Measurements from ENCODE around the gene CEMIP2. TPM values are rescaled to one million over a fixed set of nuclear protein-coding genes. Genes with fewer than 3 reads are reported as not detected.
A peak's percentile ranks its signal among the peaks of the same experiment; 100 is the strongest.

The CEMIP2 gene
- total and polyA plus RNA-seq, 4 donors = 18.8 to 123 (median 38.6) TPM

GRCh38 chr9:71721855-71722254 lies 46.5 kb downstream of the CEMIP2 start:
- Histone ChIP-seq H3K27me3 (ENCODE audit: control insufficient read depth in 4 of 4, insufficient read depth in 4 of 4, low read length in 3 of 4) (no peaks in the 10 kb centered on the region), H3K27ac (ENCODE audit: low read depth in 1 of 2, low read length in 2 of 2) (no peak overlapping the region), H3K36me3 (ENCODE audit: control insufficient read depth in 4 of 4, insufficient read depth in 3 of 4, low read depth in 1 of 4, low read length in 3 of 4) (peaks cover 3 to 41% (median 30%) of the 10 kb centered on the region in 4 donors), H3K9ac (ENCODE audit: low read depth in 1 of 2, low read length in 2 of 2) (no peak overlapping the region), H3K4me1 (ENCODE audit: control insufficient read depth in 4 of 4, insufficient read depth in 4 of 4, low read length in 3 of 4) (peaks cover 10 to 46% (median 39%) of the 10 kb centered on the region in 4 donors), H3K9me3 (ENCODE audit: control insufficient read depth in 4 of 4, low read length in 3 of 4) (no peaks in the 10 kb centered on the region), H3K4me3 (ENCODE audit: low read depth in 1 of 3, low read length in 3 of 3) (no peak overlapping the region)
- TF ChIP-seq YY1 (IDR thresholded peaks at IDR 0.05) = no peak
- TF ChIP-seq, protein P1, sequence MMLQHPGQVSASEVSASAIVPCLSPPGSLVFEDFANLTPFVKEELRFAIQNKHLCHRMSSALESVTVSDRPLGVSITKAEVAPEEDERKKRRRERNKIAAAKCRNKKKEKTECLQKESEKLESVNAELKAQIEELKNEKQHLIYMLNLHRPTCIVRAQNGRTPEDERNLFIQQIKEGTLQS (IDR thresholded peaks at IDR 0.05) = no peak
- no peak for TF ChIP-seq FOXA1 (IDR thresholded peaks at IDR 0.05)
- no peak for TF ChIP-seq RXRA (IDR thresholded peaks at IDR 0.05)
- no peak for TF ChIP-seq FOXA2 (IDR thresholded peaks at IDR 0.05)
- TF ChIP-seq RAD21 (IDR thresholded peaks at IDR 0.05) = no peak
- TF ChIP-seq JUND (IDR thresholded peaks at IDR 0.05) = no peak
- no peak for TF ChIP-seq HNF4A (conservative IDR thresholded peaks at IDR 0.05)
- TF ChIP-seq, protein P2, sequence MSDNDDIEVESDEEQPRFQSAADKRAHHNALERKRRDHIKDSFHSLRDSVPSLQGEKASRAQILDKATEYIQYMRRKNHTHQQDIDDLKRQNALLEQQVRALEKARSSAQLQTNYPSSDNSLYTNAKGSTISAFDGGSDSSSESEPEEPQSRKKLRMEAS (IDR thresholded peaks at IDR 0.05) = no peak
- TF ChIP-seq, protein P3, sequence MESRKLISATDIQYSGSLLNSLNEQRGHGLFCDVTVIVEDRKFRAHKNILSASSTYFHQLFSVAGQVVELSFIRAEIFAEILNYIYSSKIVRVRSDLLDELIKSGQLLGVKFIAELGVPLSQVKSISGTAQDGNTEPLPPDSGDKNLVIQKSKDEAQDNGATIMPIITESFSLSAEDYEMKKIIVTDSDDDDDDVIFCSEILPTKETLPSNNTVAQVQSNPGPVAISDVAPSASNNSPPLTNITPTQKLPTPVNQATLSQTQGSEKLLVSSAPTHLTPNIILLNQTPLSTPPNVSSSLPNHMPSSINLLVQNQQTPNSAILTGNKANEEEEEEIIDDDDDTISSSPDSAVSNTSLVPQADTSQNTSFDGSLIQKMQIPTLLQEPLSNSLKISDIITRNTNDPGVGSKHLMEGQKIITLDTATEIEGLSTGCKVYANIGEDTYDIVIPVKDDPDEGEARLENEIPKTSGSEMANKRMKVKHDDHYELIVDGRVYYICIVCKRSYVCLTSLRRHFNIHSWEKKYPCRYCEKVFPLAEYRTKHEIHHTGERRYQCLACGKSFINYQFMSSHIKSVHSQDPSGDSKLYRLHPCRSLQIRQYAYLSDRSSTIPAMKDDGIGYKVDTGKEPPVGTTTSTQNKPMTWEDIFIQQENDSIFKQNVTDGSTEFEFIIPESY (IDR thresholded peaks at IDR 0.05) = no peak
- no peak for TF ChIP-seq GABPA (IDR thresholded peaks at IDR 0.05 in 1 of 2, conservative IDR thresholded peaks at IDR 0.05 in 1 of 2)
- DNase-seq (ENCODE audit: low spot score) = no peak

- TF ChIP-seq GABPA (IDR thresholded peaks at IDR 0.05 in 1 of 2, conservative IDR thresholded peaks at IDR 0.05 in 1 of 2) (no peak), FOXA1 (IDR thresholded peaks at IDR 0.05) (no peak), FOXA2 (IDR thresholded peaks at IDR 0.05) (no peak), TAF1 (conservative IDR thresholded peaks at IDR 0.05) (no peak), SP1 (IDR thresholded peaks at IDR 0.05) (peak; percentile 24), YY1 (IDR thresholded peaks at IDR 0.05) (peak; percentile 55), JUND (IDR thresholded peaks at IDR 0.05) (peak in 1 of 2 donors; percentile 42), RXRA (IDR thresholded peaks at IDR 0.05) (peak in 1 of 2 donors; percentile 52), RAD21 (IDR thresholded peaks at IDR 0.05) (peak; percentile 18 to 22), HNF4A (conservative IDR thresholded peaks at IDR 0.05) (peak; percentile 7 to 29), HNF4G (IDR thresholded peaks at IDR 0.05) (no peak), NR2F2 (IDR thresholded peaks at IDR 0.05) (no peak)
- TF ChIP-seq, protein P2 (IDR thresholded peaks at IDR 0.05) = no peak
- TF ChIP-seq, protein P1 (IDR thresholded peaks at IDR 0.05) = no peak
- TF ChIP-seq, protein P3 (IDR thresholded peaks at IDR 0.05) = no peak
- no peak for DNase-seq (ENCODE audit: low spot score)
- no peaks in the 10 kb centered on the region for H3K9me3 ChIP-seq (ENCODE audit: control insufficient read depth in 4 of 4, low read length in 3 of 4)
- peak overlapping the region in 1 of 2 donors; percentile 37 for H3K27ac ChIP-seq (ENCODE audit: low read depth in 1 of 2, low read length in 2 of 2)
- WGBS = 26% methylated on average over 5 of the region's 5 CpGs
- H3K4me3 ChIP-seq (ENCODE audit: low read depth in 1 of 3, low read length in 3 of 3) = no peak overlapping the region
- H3K9ac ChIP-seq (ENCODE audit: low read depth in 1 of 2, low read length in 2 of 2) = no peak overlapping the region
- H3K36me3 ChIP-seq (ENCODE audit: control insufficient read depth in 4 of 4, insufficient read depth in 3 of 4, low read depth in 1 of 4, low read length in 3 of 4) = peaks cover 3 to 38% (median 22%) of the 10 kb centered on the region in 4 donors
- no peaks in the 10 kb centered on the region for H3K27me3 ChIP-seq (ENCODE audit: control insufficient read depth in 4 of 4, insufficient read depth in 4 of 4, low read length in 3 of 4)
- H3K4me1 ChIP-seq (ENCODE audit: control insufficient read depth in 4 of 4, insufficient read depth in 4 of 4, low read length in 3 of 4) = peaks cover 12 to 39% (median 30%) of the 10 kb centered on the region in 4 donors
Measured at GRCh38 chr9:71719562-71719961, 48.8 kb downstream of the CEMIP2 start.

All from liver (tissue), 9 donors.